Type B pancreatic cell (in vitro differentiated cells): ENCODE measurements around the gene ADGRB3. TPM values are rescaled to one million over a fixed set of nuclear protein-coding genes. Genes with fewer than 3 reads are reported as not detected.
"Not testable (repeated sequence)": the region's sequence is repeated elsewhere in the genome, so short reads cannot be mapped to it uniquely, and the experiment has no call there.

ENCODE experiments used
- DNase-seq: peaks from one replicate; pipeline ENCODE4 v3.0.0; 2021; ENCODE audit warnings: mixed read lengths; ENCODE audit not compliant: unreplicated experiment; ENCODE audit errors: extremely low spot score
- H3K27ac Mint-ChIP-seq: 2 replicates; pipeline ENCODE4 v1.8.0; 2021; ENCODE audit warnings: mild to moderate bottlenecking, mixed read lengths
- H3K27me3 Mint-ChIP-seq: 2 replicates; pipeline ENCODE4 v1.8.0; 2021; ENCODE audit warnings: mixed read lengths
- H3K36me3 Mint-ChIP-seq: 2 replicates; pipeline ENCODE4 v1.8.0; 2021; ENCODE audit warnings: mixed read lengths
- H3K4me1 Mint-ChIP-seq: one replicate; pipeline ENCODE4 v1.8.0; 2021; ENCODE audit warnings: mixed read lengths; ENCODE audit not compliant: unreplicated experiment
- H3K4me3 Mint-ChIP-seq: 2 replicates; pipeline ENCODE4 v1.8.0; 2021; ENCODE audit warnings: mild to moderate bottlenecking, mixed read lengths
- H3K9me3 Mint-ChIP-seq: 2 replicates; pipeline ENCODE4 v1.8.0; 2021; ENCODE audit warnings: mixed read lengths
- CTCF ChIP-seq: fragments of 200-600 bp; sonication (generic); conservative IDR thresholded peaks from 2 replicates; pipeline ENCODE4 v1.5.0; 2021; ENCODE audit warnings: antibody characterized with exemption, mild to moderate bottlenecking
- total RNA-seq: library from RNA; stranded (reverse); gene quantifications from 2 replicates; pipeline ENCODE4 v1.2.1, GENCODE V29; 2021; ENCODE audit warnings: low replicate concordance

The ADGRB3 gene
- total RNA-seq, 1 donor from 2014 or later, result 2.0 TPM

- TF ChIP-seq CTCF, result no peak
Observed at GRCh38 chr6:68737061-68737460, 102.0 kb downstream of the ADGRB3 start.

DNA sequence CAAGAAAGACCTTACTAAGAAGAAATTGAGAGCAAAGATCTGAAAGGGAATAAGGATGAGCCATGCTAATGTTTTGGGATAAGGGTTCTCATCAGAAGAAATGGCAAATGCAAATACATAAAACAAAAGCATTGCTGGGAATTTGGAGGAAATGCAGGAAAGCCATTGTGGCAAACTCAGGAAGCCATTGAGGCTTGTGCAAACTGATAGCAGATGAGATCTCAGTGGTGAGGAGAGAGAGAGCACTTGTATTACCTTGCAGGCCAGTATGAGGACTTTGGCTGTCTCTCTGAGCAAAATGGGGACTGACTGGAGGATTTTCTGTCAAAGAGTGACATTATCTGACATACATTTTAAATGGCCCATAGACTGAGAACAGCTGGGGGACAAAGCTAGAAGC, 103.0 kb downstream of the ADGRB3 start:
- Mint-ChIP-seq H3K4me1 (peaks cover 7% of the 10 kb centered on the region), H3K9me3 (no peaks in the 10 kb centered on the region), H3K27ac (no peak overlapping the region)

More at GRCh38 chr6:68737061-68737460, 102.0 kb downstream of the ADGRB3 start:
- Mint-ChIP-seq H3K36me3 (no peaks in the 10 kb centered on the region), H3K27me3 (no peaks in the 10 kb centered on the region), H3K4me1 (peaks cover 5% of the 10 kb centered on the region), H3K27ac (no peak overlapping the region), H3K9me3 (no peaks in the 10 kb centered on the region), H3K4me3 (no peak overlapping the region)
- no peak for DNase-seq

GRCh38 chr6:68740828-68741500, 105.9 kb downstream of the ADGRB3 start:
- H3K36me3 Mint-ChIP-seq, result no peaks in the 10 kb centered on the region
- peaks cover 10% of the 10 kb centered on the region for H3K4me1 Mint-ChIP-seq
- H3K9me3 Mint-ChIP-seq, result no peaks in the 10 kb centered on the region
- H3K27me3 Mint-ChIP-seq, result no peaks in the 10 kb centered on the region
- DNase-seq, result no peak
- H3K27ac Mint-ChIP-seq, result no peak overlapping the region
- no peak for TF ChIP-seq CTCF
- H3K4me3 Mint-ChIP-seq, result no peak overlapping the region

More for the DNA sequence above, 103.0 kb downstream of the ADGRB3 start:
- no peak for TF ChIP-seq CTCF
- DNase-seq, result no peak
- Mint-ChIP-seq H3K4me3 (no peak overlapping the region), H3K36me3 (no peaks in the 10 kb centered on the region), H3K27me3 (no peaks in the 10 kb centered on the region)

- H3K9me3 Mint-ChIP-seq, result no peaks in the 10 kb centered on the region
- TF ChIP-seq CTCF, result no peak
Observed at GRCh38 chr6:68741501-68742386, 106.7 kb downstream of the ADGRB3 start.

GRCh38 chr6:68743099-68743498, 108.0 kb downstream of the ADGRB3 start:
- Mint-ChIP-seq H3K27me3 (no peaks in the 10 kb centered on the region), H3K27ac (no peak overlapping the region), H3K36me3 (no peaks in the 10 kb centered on the region), H3K9me3 (no peaks in the 10 kb centered on the region), H3K4me1 (peaks cover 10% of the 10 kb centered on the region), H3K4me3 (no peak overlapping the region)
- DNase-seq, result no peak
- no peak for TF ChIP-seq CTCF

More at GRCh38 chr6:68741501-68742386, 106.7 kb downstream of the ADGRB3 start:
- H3K27ac Mint-ChIP-seq, result no peak overlapping the region
- peaks cover 10% of the 10 kb centered on the region for H3K4me1 Mint-ChIP-seq
- DNase-seq, result no peak
- no peaks in the 10 kb centered on the region for H3K27me3 Mint-ChIP-seq
- no peak overlapping the region for H3K4me3 Mint-ChIP-seq
- no peaks in the 10 kb centered on the region for H3K36me3 Mint-ChIP-seq

- not testable (repeated sequence) for H3K36me3 Mint-ChIP-seq, H3K27me3 Mint-ChIP-seq, DNase-seq, H3K4me1 Mint-ChIP-seq, H3K9me3 Mint-ChIP-seq, H3K27ac Mint-ChIP-seq, H3K4me3 Mint-ChIP-seq
Observed at GRCh38 chr6:68744376-68744775, 109.3 kb downstream of the ADGRB3 start.
